Measurements from ENCODE around the gene KLK2. TPM values are rescaled to one million over a fixed set of nuclear protein-coding genes. Genes with fewer than 3 reads are reported as not detected.

KLK2 gene
- polyA plus RNA-seq, 1 donor from 2014 or later = not detected

DNA sequence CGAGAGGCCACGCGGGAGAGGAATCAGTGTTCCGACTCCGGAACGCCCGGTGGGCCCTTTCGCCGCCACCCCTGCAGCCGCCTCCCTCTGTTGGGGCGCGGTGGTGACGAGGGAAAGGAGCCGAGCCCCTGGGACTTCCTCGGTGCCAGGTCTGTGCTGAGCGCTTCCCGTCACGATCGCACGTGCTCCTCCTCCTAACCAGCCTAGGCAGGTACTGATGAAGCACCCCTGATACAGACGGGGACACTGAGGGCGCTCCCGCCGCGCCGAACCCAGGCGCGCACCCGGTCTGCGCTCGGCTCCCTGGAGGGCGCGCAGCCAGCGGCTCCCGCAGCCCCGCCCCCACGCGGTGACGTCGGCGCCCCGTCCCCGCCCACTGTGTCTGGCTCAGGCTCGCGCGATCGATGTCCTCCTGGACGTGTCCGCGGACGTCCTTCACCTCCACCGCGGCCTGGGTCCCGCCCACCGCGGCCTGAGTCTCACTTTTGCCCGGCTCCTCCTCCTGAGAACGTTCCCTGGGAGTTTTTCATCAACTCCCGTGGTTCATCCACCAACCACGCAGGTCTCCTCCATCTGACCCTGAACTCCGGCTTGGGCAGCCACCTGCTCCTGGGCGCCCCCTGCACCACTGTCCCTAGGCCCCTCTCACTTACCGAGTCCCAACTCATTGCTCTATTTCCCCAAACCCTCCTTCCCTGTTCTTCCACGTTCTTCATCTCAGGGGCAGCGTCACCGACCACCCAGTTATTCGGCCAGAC is 37.3 kb upstream of the KLK2 start:
- Histone ChIP-seq H2AFZ (ENCODE audit: low read depth, low read length) (peak overlapping the region; percentile 25), H3K27me3 (ENCODE audit: insufficient read depth, low read depth, low read length) (peaks cover 26% of the 10 kb centered on the region)

More for the DNA sequence above, 37.3 kb upstream of the KLK2 start:
- Histone ChIP-seq H3K9me3 (ENCODE audit: low read length) (no peaks in the 10 kb centered on the region), H3F3A (ENCODE audit: insufficient read depth, low read length, poor library complexity, severe bottlenecking) (no peaks in the 10 kb centered on the region), H3K4me2 (ENCODE audit: low read length) (peak overlapping the region; percentile 21), H3K36me3 (ENCODE audit: insufficient read depth, low read length) (no peaks in the 10 kb centered on the region), H3K4me3 (ENCODE audit: low read length) (peak overlapping the region; percentile 72), H3K27ac (ENCODE audit: low read length) (no peak overlapping the region), H4K20me1 (ENCODE audit: insufficient read depth) (no peaks in the 10 kb centered on the region), H3K9ac (ENCODE audit: low read length) (peak overlapping the region; percentile 59), H3K79me2 (replicated peaks; ENCODE audit: insufficient read depth, low read length) (no peaks in the 10 kb centered on the region), H3K9me2 (ENCODE audit: insufficient read depth, low read length) (no peaks in the 10 kb centered on the region)
- peak; percentile 59 for TF ChIP-seq POLR2AphosphoS5 (IDR thresholded peaks at IDR 0.05)
- peak; percentile 11 for TF ChIP-seq CTCF (IDR thresholded peaks at IDR 0.05; ENCODE audit: poor library complexity, severe bottlenecking)
- no peak for TF ChIP-seq EZH2 (IDR thresholded peaks at IDR 0.05; ENCODE audit: borderline replicate concordance, insufficient read depth, low read length, poor library complexity, severe bottlenecking)
- peak; percentile 40 for TF ChIP-seq MXI1 (conservative IDR thresholded peaks at IDR 0.05; ENCODE audit: poor library complexity, severe bottlenecking)
- no peak for TF ChIP-seq REST (IDR thresholded peaks at IDR 0.05; ENCODE audit: borderline replicate concordance)
- no peak for TF ChIP-seq RAD21 (conservative IDR thresholded peaks at IDR 0.05)
- TF ChIP-seq EP300 (conservative IDR thresholded peaks at IDR 0.05; ENCODE audit: poor library complexity, severe bottlenecking) = peak; percentile 20
- no peak for TF ChIP-seq SMC3 (conservative IDR thresholded peaks at IDR 0.05; ENCODE audit: poor library complexity)
- no peak for TF ChIP-seq TAF1 (IDR thresholded peaks at IDR 0.05; ENCODE audit: low read depth)

Measured in neural cell (in vitro differentiated cells).